Measurements from ENCODE around the gene MSI2.

The MSI2 gene

DNA sequence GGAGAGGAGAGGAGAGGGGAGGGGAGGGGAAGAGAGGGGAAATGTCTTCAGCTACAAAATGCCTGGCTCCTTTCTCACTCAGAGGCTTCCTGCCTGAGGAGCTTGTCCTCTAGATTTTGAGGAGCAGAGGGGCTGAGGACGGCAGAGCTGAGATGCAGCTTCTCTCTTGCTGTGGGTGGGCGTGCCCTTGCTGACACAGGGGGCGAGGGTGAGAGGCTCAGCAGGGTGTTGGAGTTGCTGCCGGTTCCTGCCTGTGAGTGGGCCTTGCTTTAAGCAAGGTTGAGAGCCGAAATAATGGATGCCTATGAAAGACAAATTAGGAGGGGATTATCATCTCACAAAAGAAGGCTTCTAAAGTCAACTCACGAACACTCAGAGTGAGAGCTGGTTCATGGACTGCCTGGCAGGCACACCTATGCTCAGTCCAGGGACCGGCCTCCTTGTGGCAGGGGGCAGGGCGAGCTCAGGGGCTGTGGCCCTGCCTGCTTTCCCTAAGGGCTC, 215.6 kb downstream of the MSI2 start:
- Histone ChIP-seq H4K20me1 (ENCODE audit: insufficient read depth, low read length, poor library complexity, severe bottlenecking) (peaks cover 31% of the 10 kb centered on the region), H3K9me3 (ENCODE audit: insufficient read depth, low read depth, low read length) (no peaks in the 10 kb centered on the region), H2AFZ (ENCODE audit: low read length) (no peak overlapping the region), H3K79me2 (ENCODE audit: insufficient read depth, low read length) (peaks cover 96% of the 10 kb centered on the region), H3K4me2 (ENCODE audit: low read depth, low read length, poor library complexity, severe bottlenecking) (no peak overlapping the region), H3K4me1 (ENCODE audit: insufficient read depth, low read length, poor library complexity, severe bottlenecking) (peaks cover 62% of the 10 kb centered on the region), H3K4me3 (ENCODE audit: low read length, poor library complexity, severe bottlenecking) (no peak overlapping the region), H3K27me3 (ENCODE audit: insufficient read depth, low read length, poor library complexity, severe bottlenecking) (no peaks in the 10 kb centered on the region), H3K9ac (ENCODE audit: low read depth, low read length, poor library complexity, severe bottlenecking) (peak overlapping the region; percentile 34), H3K36me3 (ENCODE audit: insufficient read depth, low read length) (peaks cover 46% of the 10 kb centered on the region; the same call in 1 of the 2 replicates), H3F3A (ENCODE audit: low read depth) (no peaks in the 10 kb centered on the region), H3K9me2 (replicated peaks; ENCODE audit: low read depth, low read length) (no peaks in the 10 kb centered on the region)
- TF ChIP-seq, protein P1, sequence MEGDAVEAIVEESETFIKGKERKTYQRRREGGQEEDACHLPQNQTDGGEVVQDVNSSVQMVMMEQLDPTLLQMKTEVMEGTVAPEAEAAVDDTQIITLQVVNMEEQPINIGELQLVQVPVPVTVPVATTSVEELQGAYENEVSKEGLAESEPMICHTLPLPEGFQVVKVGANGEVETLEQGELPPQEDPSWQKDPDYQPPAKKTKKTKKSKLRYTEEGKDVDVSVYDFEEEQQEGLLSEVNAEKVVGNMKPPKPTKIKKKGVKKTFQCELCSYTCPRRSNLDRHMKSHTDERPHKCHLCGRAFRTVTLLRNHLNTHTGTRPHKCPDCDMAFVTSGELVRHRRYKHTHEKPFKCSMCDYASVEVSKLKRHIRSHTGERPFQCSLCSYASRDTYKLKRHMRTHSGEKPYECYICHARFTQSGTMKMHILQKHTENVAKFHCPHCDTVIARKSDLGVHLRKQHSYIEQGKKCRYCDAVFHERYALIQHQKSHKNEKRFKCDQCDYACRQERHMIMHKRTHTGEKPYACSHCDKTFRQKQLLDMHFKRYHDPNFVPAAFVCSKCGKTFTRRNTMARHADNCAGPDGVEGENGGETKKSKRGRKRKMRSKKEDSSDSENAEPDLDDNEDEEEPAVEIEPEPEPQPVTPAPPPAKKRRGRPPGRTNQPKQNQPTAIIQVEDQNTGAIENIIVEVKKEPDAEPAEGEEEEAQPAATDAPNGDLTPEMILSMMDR (conservative IDR thresholded peaks at IDR 0.05; ENCODE audit: low read length), result no peak
- TF ChIP-seq EZH2phosphoT487 (IDR thresholded peaks at IDR 0.05; ENCODE audit: borderline replicate concordance), result no peak

DNA sequence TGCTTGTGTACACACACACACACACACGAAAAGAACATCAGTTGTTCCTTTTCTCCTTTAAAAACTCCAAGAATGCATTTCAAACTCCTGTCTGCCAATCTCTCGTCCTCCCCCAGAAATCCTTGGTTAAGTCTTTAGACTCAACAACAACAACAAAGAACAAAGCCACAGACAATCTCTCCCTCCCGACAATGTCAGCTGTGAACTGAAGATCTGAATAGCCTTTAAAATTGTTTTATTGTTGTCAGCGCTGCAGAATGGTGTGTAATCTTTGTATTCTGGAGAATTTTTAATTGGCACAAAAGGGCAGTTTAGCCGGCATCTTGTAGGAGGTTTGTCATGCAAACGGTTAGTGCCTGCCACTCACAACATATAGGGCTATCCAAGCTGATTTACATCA, 219.5 kb downstream of the MSI2 start:
- Histone ChIP-seq H3K4me3 (ENCODE audit: low read length, poor library complexity, severe bottlenecking) (no peak overlapping the region), H3K9me3 (ENCODE audit: insufficient read depth, low read depth, low read length) (no peaks in the 10 kb centered on the region), H4K20me1 (ENCODE audit: insufficient read depth, low read length, poor library complexity, severe bottlenecking) (peaks cover 39% of the 10 kb centered on the region), H3K9me2 (replicated peaks; ENCODE audit: low read depth, low read length) (no peaks in the 10 kb centered on the region), H3F3A (ENCODE audit: low read depth) (no peaks in the 10 kb centered on the region), H2AFZ (ENCODE audit: low read length) (no peak overlapping the region), H3K4me2 (ENCODE audit: low read depth, low read length, poor library complexity, severe bottlenecking) (no peak overlapping the region), H3K4me1 (ENCODE audit: insufficient read depth, low read length, poor library complexity, severe bottlenecking) (peaks cover 46% of the 10 kb centered on the region), H3K27me3 (ENCODE audit: insufficient read depth, low read length, poor library complexity, severe bottlenecking) (no peaks in the 10 kb centered on the region), H3K36me3 (ENCODE audit: insufficient read depth, low read length) (peaks cover 58% of the 10 kb centered on the region; the same call in 1 of the 2 replicates), H3K9ac (ENCODE audit: low read depth, low read length, poor library complexity, severe bottlenecking) (no peak overlapping the region), H3K79me2 (ENCODE audit: insufficient read depth, low read length) (peaks cover 95% of the 10 kb centered on the region)
- TF ChIP-seq EZH2phosphoT487 (IDR thresholded peaks at IDR 0.05; ENCODE audit: borderline replicate concordance), result no peak
- TF ChIP-seq, protein P1 (conservative IDR thresholded peaks at IDR 0.05; ENCODE audit: low read length), result no peak

DNA sequence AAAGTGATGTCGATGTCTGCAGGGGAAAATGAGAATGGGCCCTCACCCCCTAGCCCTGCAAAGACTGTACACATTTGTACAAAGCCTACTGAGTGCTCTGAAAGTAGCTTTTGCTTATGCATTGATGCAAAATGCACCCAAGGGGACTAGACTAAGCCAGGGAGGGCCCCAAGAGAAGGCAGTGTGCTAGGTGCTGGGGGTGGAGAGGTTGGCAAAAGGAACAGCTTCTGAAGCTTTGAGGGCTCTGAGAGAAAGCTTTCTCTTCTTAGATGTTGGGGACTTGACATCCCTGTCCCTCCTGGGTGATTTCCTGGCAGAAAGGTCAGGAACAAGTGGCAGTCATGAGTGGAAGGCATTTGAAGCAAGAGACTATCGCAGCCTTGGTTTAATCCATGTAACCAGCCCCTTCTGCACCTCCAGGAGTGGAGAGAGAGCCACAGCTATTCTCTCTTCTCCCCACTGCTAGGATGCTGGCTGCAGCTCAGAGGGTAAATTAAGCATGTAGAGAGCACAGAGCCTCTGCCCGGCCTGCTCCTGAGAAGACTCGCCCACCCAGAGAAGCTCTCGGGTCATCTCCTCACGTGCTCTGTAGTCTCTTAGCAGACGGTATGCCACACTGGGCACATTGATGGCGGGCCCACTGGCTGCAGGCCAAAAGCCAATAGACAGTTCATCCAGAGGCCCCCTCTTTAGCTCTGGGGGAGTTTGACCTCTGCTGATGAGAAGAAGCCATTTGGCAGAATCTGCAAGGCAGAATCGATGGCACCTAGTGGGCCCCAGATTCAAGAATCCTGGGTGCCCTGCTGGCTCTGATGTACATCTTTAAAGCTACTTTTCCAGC, 221.4 kb downstream of the MSI2 start:
- peaks cover 41% of the 10 kb centered on the region for H3K4me1 ChIP-seq (ENCODE audit: insufficient read depth, low read length, poor library complexity, severe bottlenecking)
- TF ChIP-seq, protein P1 (conservative IDR thresholded peaks at IDR 0.05; ENCODE audit: low read length), result no peak
- no peak for TF ChIP-seq EZH2phosphoT487 (IDR thresholded peaks at IDR 0.05; ENCODE audit: borderline replicate concordance)
- peaks cover 48% of the 10 kb centered on the region for H4K20me1 ChIP-seq (ENCODE audit: insufficient read depth, low read length, poor library complexity, severe bottlenecking)
- no peak overlapping the region for H3K4me3 ChIP-seq (ENCODE audit: low read length, poor library complexity, severe bottlenecking)
- H3K9me2 ChIP-seq (replicated peaks; ENCODE audit: low read depth, low read length), result no peaks in the 10 kb centered on the region
- H2AFZ ChIP-seq (ENCODE audit: low read length), result no peak overlapping the region
- H3K79me2 ChIP-seq (ENCODE audit: insufficient read depth, low read length), result peaks cover 93% of the 10 kb centered on the region
- no peaks in the 10 kb centered on the region for H3K9me3 ChIP-seq (ENCODE audit: insufficient read depth, low read depth, low read length)
- H3K9ac ChIP-seq (ENCODE audit: low read depth, low read length, poor library complexity, severe bottlenecking), result no peak overlapping the region
- no peaks in the 10 kb centered on the region for H3K27me3 ChIP-seq (ENCODE audit: insufficient read depth, low read length, poor library complexity, severe bottlenecking)
- H3K36me3 ChIP-seq (ENCODE audit: insufficient read depth, low read length), result peaks cover 66% of the 10 kb centered on the region; the same call in 1 of the 2 replicates
- no peak overlapping the region for H3K4me2 ChIP-seq (ENCODE audit: low read depth, low read length, poor library complexity, severe bottlenecking)
- no peaks in the 10 kb centered on the region for H3F3A ChIP-seq (ENCODE audit: low read depth)
